ENCODE data around the gene ACBD4.

DNA sequence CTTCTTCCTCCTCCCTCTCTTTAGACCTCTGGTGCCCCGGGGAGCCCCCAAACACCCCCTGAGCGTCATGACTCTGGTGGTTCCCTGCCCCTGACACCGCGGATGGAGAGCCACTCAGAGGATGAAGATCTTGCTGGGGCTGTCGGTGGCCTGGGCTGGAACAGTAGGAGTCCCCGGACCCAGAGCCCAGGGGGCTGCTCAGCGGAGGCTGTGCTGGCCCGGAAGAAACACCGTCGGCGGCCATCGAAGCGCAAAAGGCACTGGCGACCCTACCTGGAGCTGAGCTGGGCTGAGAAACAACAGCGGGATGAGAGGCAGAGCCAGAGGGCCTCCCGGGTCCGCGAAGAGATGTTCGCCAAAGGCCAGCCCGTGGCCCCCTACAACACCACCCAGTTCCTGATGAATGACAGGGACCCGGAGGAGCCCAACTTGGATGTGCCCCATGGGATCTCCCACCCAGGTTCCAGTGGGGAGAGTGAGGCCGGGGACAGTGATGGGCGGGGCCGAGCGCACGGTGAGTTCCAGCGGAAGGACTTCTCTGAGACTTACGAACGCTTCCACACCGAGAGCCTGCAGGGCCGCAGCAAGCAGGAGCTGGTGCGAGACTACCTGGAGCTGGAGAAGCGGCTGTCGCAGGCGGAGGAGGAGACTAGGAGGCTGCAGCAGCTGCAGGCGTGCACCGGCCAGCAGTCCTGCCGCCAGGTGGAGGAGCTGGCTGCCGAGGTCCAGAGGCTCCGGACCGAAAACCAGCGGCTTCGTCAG is 33.7 kb downstream of the ACBD4 start:
- TF ChIP-seq, protein P1, sequence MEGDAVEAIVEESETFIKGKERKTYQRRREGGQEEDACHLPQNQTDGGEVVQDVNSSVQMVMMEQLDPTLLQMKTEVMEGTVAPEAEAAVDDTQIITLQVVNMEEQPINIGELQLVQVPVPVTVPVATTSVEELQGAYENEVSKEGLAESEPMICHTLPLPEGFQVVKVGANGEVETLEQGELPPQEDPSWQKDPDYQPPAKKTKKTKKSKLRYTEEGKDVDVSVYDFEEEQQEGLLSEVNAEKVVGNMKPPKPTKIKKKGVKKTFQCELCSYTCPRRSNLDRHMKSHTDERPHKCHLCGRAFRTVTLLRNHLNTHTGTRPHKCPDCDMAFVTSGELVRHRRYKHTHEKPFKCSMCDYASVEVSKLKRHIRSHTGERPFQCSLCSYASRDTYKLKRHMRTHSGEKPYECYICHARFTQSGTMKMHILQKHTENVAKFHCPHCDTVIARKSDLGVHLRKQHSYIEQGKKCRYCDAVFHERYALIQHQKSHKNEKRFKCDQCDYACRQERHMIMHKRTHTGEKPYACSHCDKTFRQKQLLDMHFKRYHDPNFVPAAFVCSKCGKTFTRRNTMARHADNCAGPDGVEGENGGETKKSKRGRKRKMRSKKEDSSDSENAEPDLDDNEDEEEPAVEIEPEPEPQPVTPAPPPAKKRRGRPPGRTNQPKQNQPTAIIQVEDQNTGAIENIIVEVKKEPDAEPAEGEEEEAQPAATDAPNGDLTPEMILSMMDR (IDR thresholded peaks at IDR 0.05), result no peak
- TF ChIP-seq POLR2AphosphoS5 (IDR thresholded peaks at IDR 0.05), result no peak
- no peak for TF ChIP-seq EP300 (IDR thresholded peaks at IDR 0.05; ENCODE audit: low read depth)
- no peak for TF ChIP-seq POLR2A (IDR thresholded peaks at IDR 0.05)

Data from transverse colon (tissue), 4 donors.